GM21576 (cell line): ENCODE data around the gene KAT8.
"Not testable (repeated sequence)": the region's sequence is repeated elsewhere in the genome, so short reads cannot be mapped to it uniquely, and the experiment has no call there.

ENCODE experiments used
- ATAC-seq: cut with Tn5 transposase; IDR thresholded peaks from one replicate; pipeline ENCODE4 v1.9.1; 2021; ENCODE audit warnings: mild to moderate bottlenecking, moderate library complexity; ENCODE audit not compliant: unreplicated experiment

Gene KAT8

GRCh38 chr16:31144418-31144817, 27.0 kb downstream of the KAT8 start:
- not testable (repeated sequence) for ATAC-seq

GRCh38 chr16:31145398-31145990, 28.0 kb downstream of the KAT8 start:
- no peak for ATAC-seq

DNA sequence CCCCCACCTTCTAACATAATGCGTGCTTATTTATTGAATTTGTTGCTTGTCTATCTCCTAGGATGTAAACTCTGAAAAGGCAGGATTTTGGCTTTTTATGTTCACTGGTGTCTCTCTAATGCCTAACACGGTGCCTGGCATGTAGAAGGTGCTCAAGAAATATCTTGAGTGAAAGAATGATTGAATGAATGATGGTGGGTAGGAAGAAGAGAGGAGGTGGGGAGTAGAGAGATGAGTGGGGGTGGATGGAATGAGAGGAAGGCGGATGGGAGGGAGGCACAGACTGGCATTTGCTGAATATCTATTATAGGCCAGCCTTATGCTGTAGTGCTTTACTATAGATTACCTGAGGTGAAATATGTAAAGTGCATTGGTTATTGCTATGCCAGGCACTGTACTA, 30.1 kb downstream of the KAT8 start:
- ATAC-seq: no peak

DNA sequence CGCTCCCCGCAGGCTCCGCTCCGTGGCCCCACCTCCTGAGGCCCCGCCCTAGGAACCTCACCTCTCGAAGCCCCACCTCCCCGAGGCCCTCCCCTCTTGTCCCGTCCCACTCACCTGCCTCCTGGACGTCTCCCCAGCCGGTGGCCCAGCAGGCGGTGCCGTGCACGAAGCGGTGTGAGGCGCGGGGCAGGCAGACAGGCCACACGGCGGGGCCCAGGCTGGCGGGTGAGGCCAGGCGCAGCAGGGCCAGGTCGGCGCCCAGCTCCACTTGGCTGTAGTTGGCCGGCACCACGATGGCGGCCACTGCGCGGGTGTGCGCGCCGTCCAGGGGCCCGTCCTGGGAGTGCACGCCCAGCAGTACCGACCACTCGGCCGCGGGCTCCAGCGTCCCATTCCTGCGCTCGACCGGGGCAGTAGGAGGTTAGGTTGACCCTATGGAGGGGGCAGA, 30.8 kb downstream of the KAT8 start:
- ATAC-seq: no peak

DNA sequence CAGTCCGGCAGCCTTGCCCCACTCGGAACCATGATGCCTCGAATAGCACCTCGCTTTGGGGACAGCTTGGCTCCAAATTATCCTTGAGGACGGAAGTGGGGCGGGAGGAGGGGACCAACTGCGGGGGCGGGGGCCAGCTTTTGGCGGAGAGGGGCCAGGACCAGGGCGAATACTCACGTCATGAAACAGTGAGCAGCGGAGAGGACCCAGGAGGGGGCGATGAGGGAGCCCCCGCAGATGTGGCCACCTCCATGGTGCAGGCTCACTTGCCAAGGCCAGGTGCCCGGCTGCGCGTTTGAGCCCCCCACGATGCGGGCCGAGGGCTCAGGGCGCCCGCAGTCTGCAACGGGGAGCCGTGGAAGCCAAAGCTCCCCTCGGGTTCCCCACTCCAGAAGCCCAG, 31.4 kb downstream of the KAT8 start:
- ATAC-seq: no peak

DNA sequence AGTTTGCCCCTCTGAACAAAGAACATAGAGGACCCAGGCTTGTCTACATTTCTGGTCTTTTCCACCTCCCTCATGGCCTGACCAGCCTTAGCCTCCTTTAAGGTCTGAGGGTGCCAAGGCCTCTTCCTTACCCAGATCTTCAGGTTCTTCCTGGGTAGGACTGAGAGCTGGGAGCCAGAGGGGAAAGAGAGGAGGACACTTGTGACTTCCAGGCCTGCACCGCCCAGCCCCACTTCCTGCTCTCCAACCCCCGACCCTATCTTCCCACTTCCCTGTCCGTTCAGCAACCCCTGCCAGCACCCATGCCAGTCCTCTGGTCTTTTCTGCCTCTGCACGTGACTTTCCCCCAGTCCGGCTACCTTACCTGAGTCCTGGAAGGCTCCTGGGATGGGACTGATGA, 31.9 kb downstream of the KAT8 start:
- ATAC-seq: no peak

GRCh38 chr16:31149894-31150890, 32.7 kb downstream of the KAT8 start, which contains the start of gene PRSS36:
TSS of gene PRSS36 (minus strand) at chr16:31150066. CDS start at chr16:31150035, 31 bp downstream.
- ATAC-seq: no peak

- ATAC-seq: not testable (repeated sequence)
These were observed 33.5 kb downstream of the KAT8 start for GRCh38 chr16:31150976-31151375.

GRCh38 chr16:31157136-31157535, 39.7 kb downstream of the KAT8 start:
- ATAC-seq: no peak

DNA sequence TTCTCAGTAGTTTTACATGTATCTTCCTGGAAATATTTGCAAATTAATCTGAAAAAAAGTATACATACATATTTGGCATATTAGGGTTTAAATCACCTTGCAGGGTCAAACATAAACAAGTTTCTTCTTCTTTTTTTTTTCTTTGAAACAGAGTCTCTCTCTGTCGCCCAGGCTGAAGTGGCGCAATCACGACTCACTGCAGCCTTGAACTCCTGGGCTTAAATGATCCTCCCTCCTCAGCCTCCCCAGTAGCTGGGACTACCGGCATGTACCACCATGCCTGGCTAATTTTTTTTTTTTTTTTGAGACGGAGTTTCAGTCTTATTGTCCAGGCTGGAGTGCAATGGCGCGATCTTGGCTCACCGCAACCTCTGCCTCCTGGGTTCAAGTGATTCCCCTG, 49.9 kb downstream of the KAT8 start:
- no peak for ATAC-seq

- ATAC-seq: no peak
These were observed 51.4 kb downstream of the KAT8 start for GRCh38 chr16:31168848-31169247.

DNA sequence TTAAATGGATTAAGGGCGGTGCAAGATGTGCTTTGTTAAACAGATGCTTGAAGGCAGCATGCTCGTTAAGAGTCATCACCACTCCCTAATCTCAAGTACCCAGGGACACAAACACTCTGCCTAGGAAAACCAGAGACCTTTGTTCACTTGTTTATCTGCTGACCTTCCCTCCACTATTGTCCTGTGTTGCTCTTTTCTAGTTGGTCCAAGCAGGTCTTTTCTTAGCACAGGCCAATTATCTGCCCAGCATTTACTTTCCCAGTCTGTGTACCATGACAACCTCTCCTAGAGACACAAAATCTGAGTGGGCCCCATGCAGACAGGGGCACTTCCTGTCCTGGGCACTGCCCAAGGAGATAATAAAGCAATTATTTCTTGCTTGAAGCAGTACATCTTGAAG, 52.6 kb downstream of the KAT8 start:
- not testable (repeated sequence) for ATAC-seq

GRCh38 chr16:31177136-31177535, 59.7 kb downstream of the KAT8 start:
- ATAC-seq: no peak

- ATAC-seq: peak; percentile 6
These were observed 61.8 kb downstream of the KAT8 start for GRCh38 chr16:31179219-31179746.

DNA sequence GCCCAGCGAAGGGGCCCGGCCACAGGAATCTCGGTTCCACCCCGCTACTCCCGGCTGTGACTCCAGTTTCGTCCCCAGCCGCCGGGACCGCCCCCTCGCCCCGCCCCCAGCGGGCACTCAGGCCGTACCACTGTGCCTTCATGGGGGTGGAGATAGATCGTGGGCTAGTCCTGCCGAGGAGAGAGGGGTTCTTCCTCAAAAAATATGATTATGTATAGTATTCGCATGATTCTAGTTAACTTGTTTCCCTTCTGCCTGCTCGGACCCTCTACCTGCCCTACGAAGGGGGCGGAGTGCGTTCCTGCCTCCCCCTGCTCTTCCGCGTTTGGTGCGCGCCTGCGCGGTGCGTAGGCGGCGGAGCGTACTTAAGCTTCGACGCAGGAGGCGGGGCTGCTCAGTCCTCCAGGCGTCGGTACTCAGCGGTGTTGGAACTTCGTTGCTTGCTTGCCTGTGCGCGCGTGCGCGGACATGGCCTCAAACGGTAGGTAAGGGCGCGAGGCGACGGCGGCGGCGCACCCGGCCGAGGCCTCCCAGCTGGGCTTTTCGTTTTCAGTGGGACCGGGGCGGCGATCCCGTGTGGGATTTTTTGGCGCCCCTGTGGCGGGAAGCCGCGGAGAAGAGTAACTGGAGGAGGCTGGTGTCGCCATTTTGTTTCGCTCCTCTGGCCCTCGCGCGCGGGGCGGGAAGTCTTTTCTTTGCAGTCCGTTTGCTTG, 62.4 kb downstream of the KAT8 start, which contains the start of gene FUS:
FUS (plus strand) TSS at position 393 of the 713 bp plus-strand sequence; CDS start at position 469, 76 bp downstream.
- peak; percentile 49 for ATAC-seq
